HG03575 (cell line): ENCODE measurements around the gene ATP9B.

Experiments
- ATAC-seq: cut with Tn5 transposase; IDR thresholded peaks from one replicate; pipeline ENCODE4 v1.9.1; 2021; ENCODE audit not compliant: unreplicated experiment, insufficient number of reproducible peaks, low FRiP score; ENCODE audit errors: extremely low read depth

The ATP9B gene

DNA sequence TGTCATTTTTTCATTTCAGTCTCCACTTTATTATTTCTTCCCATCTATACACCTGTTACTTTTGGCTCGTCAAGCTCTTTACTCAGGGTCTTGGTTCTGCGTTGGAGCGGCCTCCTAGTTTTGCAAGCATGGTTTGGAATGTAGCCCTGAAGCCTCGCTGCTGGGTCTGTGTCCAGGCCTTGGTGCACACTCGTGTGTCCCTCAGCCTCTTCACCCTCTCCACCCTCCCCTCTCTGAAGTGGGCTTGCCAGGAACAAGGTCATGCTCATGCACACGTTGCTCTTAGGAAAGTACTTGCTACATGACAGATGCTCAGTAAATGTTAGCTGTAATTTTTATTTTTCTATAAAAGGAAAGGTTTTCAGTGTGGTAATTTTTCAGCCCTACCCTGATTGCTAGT lies 147.0 kb downstream of the ATP9B start:
- ATAC-seq: no peak

DNA sequence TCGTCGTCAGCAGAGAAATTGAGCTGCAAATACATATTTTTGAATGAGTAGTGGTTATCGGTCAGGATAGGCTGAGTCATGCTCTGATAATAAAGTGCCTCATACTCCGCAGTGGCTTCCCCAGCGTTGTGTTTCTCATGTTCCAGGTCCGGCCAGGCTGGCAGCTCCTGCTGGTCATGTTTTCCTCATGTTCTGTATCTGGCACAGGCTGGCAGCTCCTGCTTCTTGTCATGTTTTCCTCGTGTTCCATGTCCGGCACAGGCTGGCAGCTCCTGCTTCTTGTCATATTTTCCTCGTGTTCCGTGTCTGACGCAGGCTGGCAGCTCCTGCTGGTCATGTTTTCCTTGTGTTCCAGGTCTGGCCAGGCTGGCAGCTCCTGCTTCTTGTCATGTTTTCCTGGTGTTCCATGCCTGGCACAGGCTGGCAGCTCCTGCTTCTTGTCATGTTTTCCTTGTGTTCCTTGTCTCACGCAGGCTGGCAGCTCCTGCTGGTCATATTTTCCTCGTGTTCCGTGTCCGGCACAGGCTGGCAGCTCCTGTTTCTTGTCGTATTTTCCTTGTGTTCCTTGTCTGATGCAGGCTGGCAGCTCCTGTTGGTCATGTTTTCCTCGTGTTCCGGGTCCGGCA lies 148.9 kb downstream of the ATP9B start:
- no peak for ATAC-seq

DNA sequence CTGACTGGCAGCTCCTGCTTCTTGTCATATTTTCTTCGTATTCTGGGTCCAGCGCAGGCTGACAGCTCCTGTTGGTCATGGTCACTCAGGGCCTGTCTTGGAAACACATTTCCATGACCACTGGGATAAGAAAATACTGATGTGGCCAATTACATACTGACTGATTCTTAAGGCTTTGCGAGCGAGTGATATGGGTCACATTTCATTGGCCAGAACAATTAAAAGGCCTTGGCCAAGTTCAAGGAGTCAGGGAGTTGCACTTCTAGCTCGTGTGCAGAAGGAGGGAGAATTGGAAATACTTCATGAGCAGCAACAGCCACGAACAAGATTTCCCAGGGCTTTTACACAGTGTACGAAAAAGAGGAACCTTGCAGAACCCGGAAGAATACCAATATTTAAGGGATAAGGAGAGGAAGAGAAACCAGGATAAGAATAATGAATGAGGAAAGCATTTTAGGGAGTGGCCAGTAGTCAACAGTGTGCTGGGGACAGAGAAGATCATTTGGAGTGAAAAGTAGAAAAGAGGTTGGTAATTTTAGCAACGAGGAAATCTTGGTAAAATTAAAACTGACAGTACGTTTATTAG lies 149.5 kb downstream of the ATP9B start:
- ATAC-seq: no peak

DNA sequence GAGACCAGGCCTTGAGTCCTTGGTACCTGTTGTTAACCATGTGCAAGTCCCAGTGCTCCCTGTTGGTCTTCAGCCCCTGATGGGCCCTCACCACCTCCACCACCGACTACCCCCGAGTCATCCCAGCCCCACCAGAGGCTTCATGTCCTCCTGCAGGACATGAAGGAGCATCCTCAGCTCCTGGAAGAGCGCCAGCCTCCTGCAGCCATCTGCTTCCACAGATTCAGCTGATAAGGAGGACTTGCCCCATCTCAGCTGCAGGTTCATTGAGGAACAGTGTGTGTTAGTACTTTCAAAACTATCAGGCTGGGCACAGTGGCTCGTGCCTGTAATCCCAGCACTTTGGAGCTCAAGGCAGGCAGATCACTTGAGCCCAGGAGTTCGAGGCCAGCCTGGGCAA lies 151.9 kb downstream of the ATP9B start:
- no peak for ATAC-seq

DNA sequence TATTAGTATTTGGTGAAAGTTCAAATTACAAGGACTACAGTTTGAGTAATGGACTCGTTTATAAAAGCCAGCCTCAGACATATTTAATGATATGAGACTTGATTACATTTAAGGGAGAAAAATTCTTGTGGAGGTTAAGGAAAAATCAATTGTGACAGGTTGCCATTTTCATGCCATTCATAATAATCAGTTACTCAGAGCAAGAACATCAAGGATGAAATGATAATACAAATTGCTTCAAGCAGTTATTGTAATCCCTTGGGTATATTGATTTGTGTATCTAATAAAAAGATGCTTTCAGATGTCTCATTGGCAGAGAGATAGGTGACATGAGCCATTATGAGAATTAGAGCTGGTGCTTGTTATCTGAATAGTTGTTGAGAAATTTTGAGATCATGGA lies 153.6 kb downstream of the ATP9B start:
- no peak for ATAC-seq

DNA sequence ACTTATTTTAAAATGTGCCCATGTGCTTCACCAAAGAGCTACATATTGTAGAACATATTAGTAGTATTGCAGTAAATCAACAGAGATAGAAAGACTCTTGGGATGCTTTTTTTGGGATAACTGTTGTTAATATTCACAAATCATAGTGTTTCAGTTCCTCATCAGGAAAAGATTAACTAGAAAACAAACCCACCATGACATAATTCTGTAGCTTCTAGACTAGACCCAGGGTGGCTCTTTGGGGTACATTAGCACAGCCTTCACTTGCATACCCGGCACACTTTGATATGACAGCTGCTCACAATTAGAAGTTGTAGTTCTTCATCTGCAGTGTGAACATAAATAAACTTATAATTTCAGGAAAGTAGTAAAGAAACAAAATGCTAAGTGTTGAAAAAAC lies 154.2 kb downstream of the ATP9B start:
- ATAC-seq: no peak

DNA sequence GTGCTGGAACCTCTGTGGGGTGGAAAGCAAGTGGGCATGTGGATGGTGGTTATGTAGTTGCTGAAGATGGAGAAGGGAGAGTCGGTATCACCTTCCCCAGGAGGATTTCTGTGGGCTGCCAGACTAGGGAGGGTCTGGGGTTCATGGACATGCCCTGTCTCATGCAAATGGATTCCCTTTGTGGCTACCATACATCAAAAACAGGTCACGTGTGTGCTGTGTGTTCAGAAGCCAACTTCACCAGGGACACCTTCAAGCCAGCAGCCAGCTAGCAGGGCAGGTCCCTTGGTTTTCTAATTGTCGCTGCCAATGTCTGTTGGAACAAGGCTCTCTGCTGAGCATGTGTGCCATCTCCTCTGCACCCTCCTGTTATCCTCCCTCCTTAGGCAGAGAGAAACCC lies 155.2 kb downstream of the ATP9B start:
- no peak for ATAC-seq

DNA sequence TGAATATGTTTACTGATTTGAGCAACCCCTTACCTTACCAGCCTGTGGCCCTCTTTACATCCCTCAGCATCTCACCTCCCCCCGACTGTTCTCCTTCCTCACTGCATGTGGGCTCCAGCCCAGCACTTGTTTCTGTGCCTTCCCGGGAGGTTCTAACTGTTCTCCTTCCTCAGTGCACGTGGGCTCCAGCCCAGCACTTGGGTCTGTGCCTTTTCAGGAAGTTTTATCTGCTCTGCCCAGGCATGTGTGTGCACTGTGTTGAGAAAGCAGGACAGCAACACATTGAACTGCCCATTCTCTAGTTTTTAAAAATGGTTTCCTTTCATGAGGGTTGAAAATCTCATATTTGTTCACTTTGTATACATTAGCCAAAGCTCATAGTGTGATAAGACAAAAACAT lies 158.4 kb downstream of the ATP9B start:
- ATAC-seq: no peak

DNA sequence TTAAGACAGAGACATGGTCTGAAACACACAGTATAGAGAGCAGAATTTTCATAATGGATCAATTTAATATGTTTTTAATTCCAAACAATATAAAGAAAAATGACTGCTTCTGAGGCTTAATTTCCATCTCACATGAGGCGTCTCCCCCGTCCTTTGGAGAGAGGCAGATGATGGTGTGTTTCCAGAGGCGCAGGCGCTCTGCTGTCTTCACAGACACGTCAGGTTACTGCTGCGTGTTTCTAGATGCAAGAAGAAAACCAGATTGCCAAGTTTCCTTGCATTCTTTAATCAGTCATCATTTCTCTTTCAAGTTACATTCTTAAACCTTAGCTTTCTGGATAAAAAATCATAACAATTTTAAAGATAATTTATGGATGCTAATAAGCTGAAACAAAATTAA lies 160.2 kb downstream of the ATP9B start:
- no peak for ATAC-seq

DNA sequence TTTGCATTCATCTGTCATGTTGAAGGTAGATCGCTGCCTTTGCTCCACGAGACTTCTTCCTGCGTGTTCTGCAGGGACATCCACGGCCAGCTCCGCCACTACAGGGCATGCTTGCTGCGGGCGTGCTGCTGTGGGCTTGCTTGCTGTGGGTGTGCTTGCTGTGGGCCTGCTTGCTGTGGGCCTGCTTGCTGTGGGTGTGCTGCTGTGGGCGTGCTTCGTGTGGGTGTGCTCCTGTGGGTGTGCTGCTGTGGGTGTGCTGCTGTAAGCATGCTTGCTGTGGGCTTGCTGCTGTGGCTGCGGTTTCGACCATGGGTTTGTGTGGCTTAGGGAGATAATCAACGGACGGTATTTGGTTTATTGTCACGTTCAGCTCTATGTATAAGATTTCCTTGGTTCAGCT lies 165.2 kb downstream of the ATP9B start:
- ATAC-seq: no peak

DNA sequence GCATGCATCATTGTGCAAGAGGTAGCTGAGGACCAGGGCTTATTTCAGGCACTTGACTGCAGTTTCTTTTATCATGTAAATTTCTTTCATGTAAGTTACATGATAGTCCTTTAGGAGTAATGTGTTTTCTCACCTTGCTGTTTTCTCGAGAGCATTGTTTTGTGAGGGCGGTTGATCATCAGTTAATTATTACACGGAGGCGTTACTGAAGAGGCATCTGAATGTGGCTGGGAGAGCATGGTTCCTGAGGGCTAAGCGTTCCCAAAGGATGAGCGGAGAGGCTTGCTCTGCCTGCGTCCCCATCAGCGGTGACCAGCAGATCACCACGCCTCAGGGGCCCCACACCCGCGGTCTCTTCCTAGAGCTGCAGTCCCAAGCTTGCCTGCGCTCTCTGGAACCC lies 170.4 kb downstream of the ATP9B start:
- no peak for ATAC-seq

DNA sequence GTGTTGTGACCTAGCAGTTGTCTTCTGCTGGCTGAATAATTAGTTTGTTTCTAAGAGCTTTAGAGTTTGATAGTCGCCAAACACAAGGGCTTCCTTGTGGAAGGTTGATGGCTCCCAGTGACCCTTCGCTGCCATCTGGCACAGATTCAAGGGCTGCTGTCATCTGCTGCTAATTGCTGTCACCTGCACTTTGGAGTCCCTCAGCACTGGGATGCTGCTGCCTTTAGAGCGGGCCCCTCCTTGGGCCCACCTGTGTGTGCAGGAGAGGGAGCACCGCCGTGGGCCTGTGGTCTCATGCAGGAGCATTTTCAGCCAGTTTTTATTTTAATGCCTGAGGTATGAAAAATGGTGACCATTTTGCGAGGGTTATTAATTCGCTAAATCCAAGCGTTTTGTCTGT lies 172.6 kb downstream of the ATP9B start:
- no peak for ATAC-seq

DNA sequence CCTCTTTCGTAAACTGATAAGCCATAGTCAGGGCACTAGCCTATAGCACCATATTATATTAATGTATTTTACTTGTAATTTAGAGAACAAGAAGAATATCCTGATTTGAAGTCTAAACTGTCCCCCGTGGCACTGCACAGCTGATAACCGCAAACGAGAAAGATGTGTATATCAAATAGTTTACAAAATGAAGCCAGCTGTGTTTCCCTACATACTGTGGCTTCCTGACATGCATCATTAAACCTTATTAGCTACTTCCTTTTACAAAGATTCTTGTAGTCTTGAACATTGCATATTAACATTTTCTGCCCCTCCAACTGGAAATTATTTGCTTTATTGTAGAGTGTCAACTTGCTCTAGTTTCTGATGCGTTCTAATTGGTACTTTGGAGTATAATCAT lies 173.1 kb downstream of the ATP9B start:
- ATAC-seq: no peak

DNA sequence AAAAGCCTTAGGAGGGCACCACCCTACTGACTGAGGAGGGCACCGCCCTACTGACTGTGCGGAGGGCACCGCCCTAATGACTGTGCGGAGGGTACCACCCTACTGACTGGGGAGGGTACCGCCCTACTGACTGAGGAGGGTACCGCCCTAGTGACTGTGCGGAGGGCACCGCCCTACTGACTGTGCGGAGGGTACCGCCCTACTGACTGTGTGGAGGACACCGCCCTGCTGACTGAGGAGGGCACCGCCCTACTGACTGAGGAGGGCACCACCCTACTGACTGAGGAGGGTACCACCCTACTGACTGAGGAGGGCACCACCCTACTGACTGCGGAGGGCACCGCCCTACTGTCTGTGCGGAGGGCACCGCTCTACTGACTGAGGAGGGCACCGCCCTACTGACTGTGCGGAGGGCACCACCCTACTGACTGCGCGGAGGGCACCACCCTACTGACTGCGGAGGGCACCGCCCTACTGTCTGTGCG lies 176.4 kb downstream of the ATP9B start:
- ATAC-seq: no peak

DNA sequence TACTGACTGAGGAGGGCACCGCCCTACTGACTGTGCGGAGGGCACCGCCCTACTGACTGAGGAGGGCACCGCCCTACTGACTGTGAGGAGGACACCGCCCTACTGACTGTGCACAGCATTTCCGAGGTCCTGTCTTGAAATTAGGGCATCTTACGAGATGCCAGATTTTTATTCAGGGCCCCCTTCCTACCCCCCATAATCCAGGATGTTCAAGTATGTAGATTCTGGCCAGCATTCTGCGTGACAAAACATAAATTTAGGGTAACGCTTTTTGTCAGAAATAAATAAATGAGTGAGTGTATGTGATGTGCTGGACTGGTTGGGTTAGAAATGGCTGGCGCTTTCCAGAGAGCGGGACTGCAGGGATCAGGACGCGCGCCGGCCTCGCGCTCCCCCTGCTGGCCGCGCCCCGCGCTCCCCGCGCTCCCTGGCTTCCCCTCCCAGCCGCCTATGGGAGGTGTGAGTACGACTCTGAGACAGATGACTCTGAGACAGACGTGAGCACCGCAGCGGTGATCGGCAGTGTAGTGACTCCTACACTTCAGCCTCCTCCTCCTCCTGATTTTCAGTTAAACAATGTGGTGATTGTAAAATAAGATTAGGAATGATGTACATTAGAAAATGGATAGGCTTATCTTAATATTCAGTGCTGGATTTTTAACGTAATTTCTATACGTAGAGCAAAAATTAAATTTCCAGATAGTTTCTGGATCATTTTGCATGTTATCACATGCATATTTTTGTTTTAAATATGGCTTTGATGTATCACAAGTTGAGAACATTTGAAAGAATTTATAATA lies 177.3 kb downstream of the ATP9B start:
- ATAC-seq: no peak

DNA sequence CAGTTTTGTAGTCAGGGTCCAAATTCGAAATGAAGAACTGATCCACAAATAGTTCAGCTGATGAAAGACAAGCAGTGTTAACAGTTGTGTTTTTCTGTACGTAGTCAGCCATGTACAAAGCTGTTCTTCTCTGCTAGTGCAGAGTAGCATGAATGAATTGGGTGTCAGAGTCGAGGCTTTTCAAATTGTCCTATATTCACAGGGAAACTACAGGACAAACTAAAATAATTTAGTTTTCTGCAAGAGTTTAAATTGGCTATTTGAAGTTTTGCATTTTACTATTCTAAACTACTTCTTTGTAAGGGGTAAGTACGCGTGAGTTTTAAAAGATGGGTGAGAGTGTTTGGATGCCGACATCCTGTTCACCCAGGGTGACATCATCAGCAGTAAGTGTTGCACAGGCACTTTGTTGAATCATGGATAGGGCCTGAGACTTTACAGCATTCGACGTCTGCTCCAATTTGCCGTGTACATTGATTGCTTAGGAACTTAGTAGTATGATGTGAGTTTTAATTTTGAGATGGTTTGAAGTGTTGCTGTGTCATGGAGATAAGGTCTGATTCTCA lies 179.4 kb downstream of the ATP9B start:
- ATAC-seq: no peak

DNA sequence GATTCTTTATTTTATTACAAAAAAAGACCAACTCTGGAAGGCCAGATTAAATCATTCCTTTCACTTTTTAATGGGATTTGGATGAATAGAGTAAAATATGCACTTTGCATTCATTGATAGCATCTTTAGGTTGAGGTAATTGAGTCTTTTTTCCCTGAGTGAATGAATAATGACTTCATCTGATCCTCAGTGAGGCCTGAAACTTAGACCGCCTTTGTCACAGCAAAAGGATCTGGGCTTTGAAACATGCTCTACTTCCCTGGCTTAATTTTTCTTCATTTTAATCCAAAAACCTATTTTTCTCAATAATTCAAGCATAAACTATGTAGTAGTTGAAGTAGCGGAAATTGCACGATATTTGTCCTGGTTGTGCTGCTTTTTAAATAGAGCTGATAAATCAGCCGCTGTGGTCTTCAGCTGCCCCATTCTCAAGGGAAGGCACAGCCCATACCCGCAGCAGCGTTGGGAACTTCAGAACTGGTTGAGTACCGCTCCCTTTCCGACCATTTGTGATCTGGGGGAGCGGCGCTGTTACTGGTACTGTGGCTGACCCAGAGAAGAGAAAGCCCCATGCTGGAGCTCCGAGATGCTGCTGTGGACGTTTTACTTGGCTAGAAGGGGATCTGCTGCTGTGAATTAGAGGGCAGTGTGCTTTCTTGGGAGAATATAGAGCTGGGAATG lies 181.2 kb downstream of the ATP9B start:
- no peak for ATAC-seq

DNA sequence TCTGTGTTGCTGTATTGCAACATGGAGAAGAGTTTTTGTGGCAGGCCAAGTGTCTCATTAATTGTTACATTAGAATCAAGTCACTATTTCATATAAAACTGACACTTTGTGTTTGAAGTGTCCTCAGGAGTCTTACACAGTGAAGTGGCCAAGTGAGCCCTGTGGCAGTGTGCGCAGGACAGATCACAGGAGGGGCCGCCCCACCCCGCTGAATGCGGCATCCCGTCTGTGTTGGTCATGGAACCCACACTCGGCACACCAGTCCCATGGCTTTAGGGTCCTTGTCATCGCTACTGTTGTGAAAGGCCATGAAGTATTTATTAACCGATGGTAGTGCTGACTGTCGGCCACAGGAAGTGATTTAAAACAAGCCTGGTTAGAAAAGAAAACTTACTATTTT lies 181.8 kb downstream of the ATP9B start:
- no peak for ATAC-seq

DNA sequence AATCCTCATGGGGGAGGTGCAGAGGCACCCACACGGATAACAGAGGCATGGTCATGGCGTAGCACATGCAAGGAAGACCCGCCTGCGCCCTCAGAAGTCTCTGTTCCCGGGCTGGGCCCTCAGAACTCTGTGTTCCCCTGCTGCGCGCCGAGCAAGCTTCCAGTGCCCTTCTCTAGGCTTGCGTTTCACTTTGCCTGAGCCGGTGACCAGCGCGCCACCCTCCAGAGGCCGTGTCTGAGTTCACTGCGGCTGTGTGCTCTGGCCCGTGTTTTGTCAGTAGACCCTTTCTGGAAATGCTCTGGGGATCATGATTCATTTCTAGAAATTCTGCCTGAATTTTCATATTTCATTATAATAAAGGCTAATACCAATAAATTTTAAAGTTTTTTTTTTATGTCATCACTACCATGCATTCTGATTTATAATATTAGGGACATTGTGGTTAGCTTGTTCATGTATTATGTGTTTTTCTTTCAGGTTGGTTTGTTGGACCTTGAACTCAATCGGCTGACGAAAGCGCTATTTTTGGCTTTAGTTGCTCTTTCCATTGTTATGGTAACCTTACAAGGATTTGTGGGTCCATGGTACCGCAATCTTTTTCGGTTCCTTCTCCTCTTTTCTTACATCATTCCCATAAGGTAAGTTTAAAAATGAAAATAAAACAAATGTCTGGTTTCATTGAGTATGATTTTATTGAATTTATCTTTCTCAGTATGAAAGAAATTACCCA lies 183.9 kb downstream of the ATP9B start:
- no peak for ATAC-seq
